SU-DHL-6 (cell line): Measurements from ENCODE around the gene BLACAT1.
"Not testable (repeated sequence)": the region's sequence is repeated elsewhere in the genome, so short reads cannot be mapped to it uniquely, and the experiment has no call there.

Experiments used
- H2AFZ ChIP-seq: fragments of 200-600 bp; sonication (generic); 2 replicates; pipeline ENCODE4 v1.6.1; 2014; ENCODE audit warnings: low read depth, mild to moderate bottlenecking, moderate library complexity, mixed read lengths, antibody characterized with exemption, low read length; ENCODE audit not compliant: severe bottlenecking
- H3F3A ChIP-seq: fragments of 200-600 bp; shearing (Covaris generic); 2 replicates; pipeline ENCODE4 v1.6.0; 2016; ENCODE audit warnings: antibody characterized with exemption, mild to moderate bottlenecking; ENCODE audit not compliant: insufficient read depth
- H3K27ac ChIP-seq: fragments of 200-600 bp; sonication (generic); 2 replicates; pipeline ENCODE4 v1.5.1; 2016; ENCODE audit warnings: low read depth, mild to moderate bottlenecking, low read length, moderate library complexity, mixed read lengths
- H3K27me3 ChIP-seq: fragments of 200-600 bp; sonication (generic), shearing (Covaris generic); 2 replicates; pipeline ENCODE4 v1.6.0; 2014; ENCODE audit warnings: mild to moderate bottlenecking, low read length
- H3K36me3 ChIP-seq: fragments of 200-600 bp; sonication (generic); 2 replicates; pipeline ENCODE4 v1.6.1; 2014; ENCODE audit warnings: mild to moderate bottlenecking, low read length, mixed read lengths
- H3K4me2 ChIP-seq: fragments of 300-600, 200-600 bp; shearing (Covaris generic), sonication (generic); 2 replicates; pipeline ENCODE4 v1.6.0; 2014; ENCODE audit warnings: low read length, low read depth, mild to moderate bottlenecking; ENCODE audit not compliant: poor library complexity, severe bottlenecking
- H3K4me3 ChIP-seq: fragments of 200-600 bp; sonication (generic); 2 replicates; pipeline ENCODE4 v1.5.1; 2014; ENCODE audit warnings: antibody characterized with exemption, low read length, mild to moderate bottlenecking, mixed read lengths; ENCODE audit not compliant: insufficient read depth, poor library complexity, severe bottlenecking
- H3K79me2 ChIP-seq: fragments of 200-600 bp; sonication (generic); 2 replicates; pipeline ENCODE4 v1.6.1; 2014; ENCODE audit warnings: mild to moderate bottlenecking, low read length, moderate library complexity; ENCODE audit not compliant: insufficient read depth
- H3K9ac ChIP-seq: fragments of 200-600 bp; sonication (generic); 2 replicates; pipeline ENCODE4 v1.7.0; 2014; ENCODE audit warnings: mild to moderate bottlenecking, low read length
- H3K9me2 ChIP-seq: fragments of 200-600 bp; sonication (generic); replicated peaks from 2 replicates; pipeline ENCODE4 v1.6.1; 2014; ENCODE audit warnings: low read length; ENCODE audit not compliant: insufficient read depth
- H3K9me3 ChIP-seq: fragments of 200-600 bp; sonication (generic); 2 replicates; pipeline ENCODE4 v1.6.1; 2014; ENCODE audit warnings: low read length, mixed read lengths; ENCODE audit not compliant: insufficient read depth
- H4K20me1 ChIP-seq: fragments of 200-600 bp; sonication (generic); 2 replicates; pipeline ENCODE4 v1.6.1; 2014; ENCODE audit warnings: low read depth, mild to moderate bottlenecking, antibody characterized with exemption, low read length, moderate library complexity, mixed read lengths
- CTCF ChIP-seq: fragments of 200-600 bp; sonication (generic); IDR thresholded peaks from one replicate; pipeline ENCODE4 v1.5.1; 2017; ENCODE audit warnings: antibody characterized with exemption, mild to moderate bottlenecking, low read length, moderate library complexity; ENCODE audit not compliant: insufficient read depth, poor library complexity, severe bottlenecking
- EZH2phosphoT487 ChIP-seq: fragments of 200-600 bp; sonication (generic), shearing (Covaris generic); conservative IDR thresholded peaks from 2 replicates; pipeline ENCODE4 v1.6.1; 2018; ENCODE audit warnings: mild to moderate bottlenecking, antibody characterized with exemption, low read length, moderate library complexity, mixed read lengths

Gene BLACAT1

GRCh38 chr1:205483372-205483771 is 27.5 kb upstream of the BLACAT1 start:
- H3K9me3 ChIP-seq: no peaks in the 10 kb centered on the region

GRCh38 chr1:205482587-205482986 is 26.7 kb upstream of the BLACAT1 start:
- not testable (repeated sequence) for H3K79me2 ChIP-seq, H3K4me3 ChIP-seq, H3K9ac ChIP-seq, H3K27me3 ChIP-seq, H3K27ac ChIP-seq, H3K4me2 ChIP-seq, H4K20me1 ChIP-seq, H3K36me3 ChIP-seq, H3K9me2 ChIP-seq, H3F3A ChIP-seq, H2AFZ ChIP-seq, H3K9me3 ChIP-seq

More at GRCh38 chr1:205483372-205483771, 27.5 kb upstream of the BLACAT1 start:
- H4K20me1 ChIP-seq: no peaks in the 10 kb centered on the region
- H3K9ac ChIP-seq: no peak overlapping the region
- no peak overlapping the region for H3K4me2 ChIP-seq
- H3K27ac ChIP-seq: no peak overlapping the region
- TF ChIP-seq EZH2phosphoT487 (no peak), CTCF (no peak)
- H3K36me3 ChIP-seq: no peaks in the 10 kb centered on the region
- no peak overlapping the region for H2AFZ ChIP-seq
- no peaks in the 10 kb centered on the region for H3F3A ChIP-seq
- H3K4me3 ChIP-seq: no peak overlapping the region
- H3K79me2 ChIP-seq: no peaks in the 10 kb centered on the region
- H3K9me2 ChIP-seq: no peaks in the 10 kb centered on the region
- no peaks in the 10 kb centered on the region for H3K27me3 ChIP-seq

GRCh38 chr1:205481629-205482151 is 25.8 kb upstream of the BLACAT1 start:
- Histone ChIP-seq H3K79me2 (no peaks in the 10 kb centered on the region), H3K4me2 (no peak overlapping the region), H3K9me3 (no peaks in the 10 kb centered on the region), H3K27ac (no peak overlapping the region), H3K9ac (no peak overlapping the region), H3K4me3 (no peak overlapping the region), H3K27me3 (no peaks in the 10 kb centered on the region), H3K9me2 (no peaks in the 10 kb centered on the region), H3K36me3 (no peaks in the 10 kb centered on the region), H3F3A (no peaks in the 10 kb centered on the region), H2AFZ (no peak overlapping the region), H4K20me1 (no peaks in the 10 kb centered on the region)
- TF ChIP-seq CTCF: no peak
- no peak for TF ChIP-seq EZH2phosphoT487

- TF ChIP-seq CTCF (no peak), EZH2phosphoT487 (no peak)
- Histone ChIP-seq H3K27me3 (no peaks in the 10 kb centered on the region), H3K9ac (no peak overlapping the region), H4K20me1 (no peaks in the 10 kb centered on the region), H2AFZ (no peak overlapping the region), H3K36me3 (no peaks in the 10 kb centered on the region), H3K79me2 (no peaks in the 10 kb centered on the region), H3K9me3 (no peaks in the 10 kb centered on the region), H3F3A (no peaks in the 10 kb centered on the region), H3K4me3 (no peak overlapping the region), H3K27ac (no peak overlapping the region), H3K4me2 (no peak overlapping the region), H3K9me2 (no peaks in the 10 kb centered on the region)
Measured at GRCh38 chr1:205481218-205481617, 25.4 kb upstream of the BLACAT1 start.
